Stimulated activated CD8-positive, alpha-beta memory T cell treated with anti-CD3 and anti-CD28 coated beads, Interleukin-7, amount 100 ng/mL, for 48 hours (primary cell): ENCODE results near the gene LCE6A.

Experiments used
- DNase-seq, 2 donors: peaks; one replicate each; pipeline ENCODE4 v3.0.0-alpha.2; 2020; ENCODE audit warnings: low read depth in 1 of 2; ENCODE audit errors: extremely low read depth in 1 of 2

Gene LCE6A

GRCh38 chr1:152842556-152842955 is at the start of gene LCE6A:
LCE6A (plus strand) TSS chr1:152842856; CDS start chr1:152843521, 665 bp downstream.
- no peak for DNase-seq

GRCh38 chr1:152795686-152796085 is 47.0 kb upstream of the LCE6A start:
- DNase-seq, result no peak

GRCh38 chr1:152796421-152796820 is 46.2 kb upstream of the LCE6A start, which contains the start of gene LCE1D:
LCE1D (plus strand) TSS chr1:152796721; CDS start chr1:152797795, 1,074 bp downstream.
- no peak for DNase-seq

GRCh38 chr1:152801333-152801732 is 41.3 kb upstream of the LCE6A start:
- DNase-seq, result no peak

GRCh38 chr1:152806576-152806975 is 36.1 kb upstream of the LCE6A start, which contains the start of gene LCE1C:
LCE1C (minus strand) TSS chr1:152806651; CDS start chr1:152805478, 1,173 bp downstream.
- no peak for DNase-seq

- DNase-seq, result no peak
These were observed 31.6 kb upstream of the LCE6A start for GRCh38 chr1:152811050-152811449.

- DNase-seq, result no peak
These were observed 31.0 kb upstream of the LCE6A start, which contains the start of gene LCE1B for GRCh38 chr1:152811671-152812070. LCE1B (plus strand) TSS chr1:152811971; CDS start chr1:152812447, 476 bp downstream.

GRCh38 chr1:152817309-152817708 is 25.3 kb upstream of the LCE6A start:
- DNase-seq, result no peak

GRCh38 chr1:152823294-152823693 is 19.4 kb upstream of the LCE6A start:
- DNase-seq, result no peak

GRCh38 chr1:152824964-152825363 is 17.7 kb upstream of the LCE6A start:
- DNase-seq, result no peak

- no peak for DNase-seq
These were observed 15.5 kb upstream of the LCE6A start, which contains the start of gene LCE1A for GRCh38 chr1:152827173-152827572. LCE1A (plus strand) TSS chr1:152827473; CDS start chr1:152827473, 0 bp downstream.

- no peak for DNase-seq
These were observed 5.8 kb upstream of the LCE6A start for GRCh38 chr1:152836870-152837269.

GRCh38 chr1:152855661-152856060 is 13.0 kb downstream of the LCE6A start:
- DNase-seq, result no peak

- no peak for DNase-seq
These were observed 15.4 kb downstream of the LCE6A start for GRCh38 chr1:152858062-152858461.

- DNase-seq, result no peak
These were observed 17.0 kb downstream of the LCE6A start, which contains the start of gene LCE7A for GRCh38 chr1:152859696-152860095. LCE7A (plus strand) TSS chr1:152859996; CDS start chr1:152860698, 702 bp downstream.

- DNase-seq, result no peak
These were observed 17.5 kb downstream of the LCE6A start for GRCh38 chr1:152860129-152860528.

GRCh38 chr1:152861374-152861773 is 18.7 kb downstream of the LCE6A start:
- DNase-seq, result no peak

- DNase-seq, result no peak
These were observed 21.8 kb downstream of the LCE6A start for GRCh38 chr1:152864443-152864842.

GRCh38 chr1:152866321-152866720 is 23.7 kb downstream of the LCE6A start:
- DNase-seq, result no peak

GRCh38 chr1:152869808-152870419 is 27.3 kb downstream of the LCE6A start:
- peak; percentile 9 to 24 for DNase-seq

- DNase-seq, result no peak
These were observed 28.4 kb downstream of the LCE6A start for GRCh38 chr1:152870831-152871730.

- DNase-seq, result no peak
These were observed 29.1 kb downstream of the LCE6A start for GRCh38 chr1:152871731-152872126.
